ENCODE results near the gene AADACL3.

Gene AADACL3

DNA sequence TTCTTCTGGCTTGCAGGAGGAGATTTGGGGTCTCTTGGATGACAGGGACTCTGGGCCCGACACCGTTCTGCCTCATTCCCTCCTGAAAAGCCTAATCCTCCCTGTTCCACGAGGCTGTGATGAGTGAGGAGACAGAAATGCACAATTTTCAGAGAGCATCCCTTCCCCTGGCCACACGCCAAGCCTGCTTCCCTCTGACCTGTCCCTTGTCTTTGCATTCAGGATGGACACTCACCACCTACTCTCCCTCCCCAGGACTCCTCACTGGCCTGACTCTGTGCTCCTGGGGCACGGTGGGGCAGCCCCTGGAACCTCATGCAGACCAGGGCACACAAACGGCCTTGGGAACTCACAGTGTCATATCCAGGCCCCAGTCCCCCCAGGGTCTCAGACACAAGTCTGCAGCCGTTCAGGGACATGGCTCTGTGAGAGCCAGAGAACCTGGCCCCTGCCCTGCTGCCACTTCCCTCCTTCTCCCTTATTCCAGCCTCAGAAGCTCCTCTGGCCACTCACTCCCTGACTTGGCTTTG, 54.1 kb downstream of the AADACL3 start:
- Histone ChIP-seq H3K36me3 (ENCODE audit: insufficient read depth, low read length) (no peaks in the 10 kb centered on the region), H3K9ac (ENCODE audit: low read length) (no peak overlapping the region), H3K9me3 (ENCODE audit: low read length) (no peaks in the 10 kb centered on the region), H3K27me3 (ENCODE audit: control insufficient read depth in 1 of 2, insufficient read depth in 2 of 2, low read length in 2 of 2) (peaks cover 0 to 10% of the 10 kb centered on the region in 2 donors), H3K4me3 (ENCODE audit: low read depth in 1 of 2, low read length in 2 of 2) (no peak overlapping the region), H3K4me1 (ENCODE audit: insufficient read depth, low read length) (no peaks in the 10 kb centered on the region), H3K27ac (ENCODE audit: low read depth, low read length) (no peak overlapping the region)

DNA sequence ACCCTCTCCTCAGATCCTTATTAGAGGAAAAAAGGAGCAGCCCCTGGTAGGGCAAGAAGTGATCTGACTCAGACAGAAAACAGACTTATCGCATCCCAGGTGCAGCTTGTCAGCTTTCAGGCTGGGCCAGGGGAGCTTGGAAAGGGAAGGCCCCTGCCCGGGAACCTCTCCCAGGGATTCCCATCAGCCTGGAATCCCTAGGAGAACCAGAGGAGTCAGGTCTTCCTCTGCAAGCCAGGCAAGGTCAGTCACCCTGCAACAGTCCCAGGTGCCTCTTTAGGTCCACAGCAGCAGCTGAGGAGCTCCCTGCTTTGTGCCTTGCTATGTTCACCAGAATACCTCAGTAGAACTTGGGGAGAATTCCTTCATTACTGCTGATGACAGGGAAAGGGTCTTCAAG, 54.7 kb downstream of the AADACL3 start:
- Histone ChIP-seq H3K27ac (ENCODE audit: low read depth, low read length) (no peak overlapping the region), H3K27me3 (ENCODE audit: control insufficient read depth in 1 of 2, insufficient read depth in 2 of 2, low read length in 2 of 2) (peaks cover 0 to 12% of the 10 kb centered on the region in 2 donors), H3K9ac (ENCODE audit: low read length) (no peak overlapping the region), H3K9me3 (ENCODE audit: low read length) (no peaks in the 10 kb centered on the region), H3K4me3 (ENCODE audit: low read depth in 1 of 2, low read length in 2 of 2) (no peak overlapping the region), H3K36me3 (ENCODE audit: insufficient read depth, low read length) (no peaks in the 10 kb centered on the region), H3K4me1 (ENCODE audit: insufficient read depth, low read length) (no peaks in the 10 kb centered on the region)

- Histone ChIP-seq H3K27ac (ENCODE audit: low read depth, low read length) (no peak overlapping the region), H3K9ac (ENCODE audit: low read length) (no peak overlapping the region), H3K4me3 (ENCODE audit: low read depth in 1 of 2, low read length in 2 of 2) (no peak overlapping the region), H3K36me3 (ENCODE audit: insufficient read depth, low read length) (no peaks in the 10 kb centered on the region), H3K9me3 (ENCODE audit: low read length) (no peaks in the 10 kb centered on the region), H3K27me3 (ENCODE audit: control insufficient read depth in 1 of 2, insufficient read depth in 2 of 2, low read length in 2 of 2) (peaks cover 0 to 12% of the 10 kb centered on the region in 2 donors), H3K4me1 (ENCODE audit: insufficient read depth, low read length) (no peaks in the 10 kb centered on the region)
Observed at GRCh38 chr1:12771186-12771585, 55.3 kb downstream of the AADACL3 start.

DNA sequence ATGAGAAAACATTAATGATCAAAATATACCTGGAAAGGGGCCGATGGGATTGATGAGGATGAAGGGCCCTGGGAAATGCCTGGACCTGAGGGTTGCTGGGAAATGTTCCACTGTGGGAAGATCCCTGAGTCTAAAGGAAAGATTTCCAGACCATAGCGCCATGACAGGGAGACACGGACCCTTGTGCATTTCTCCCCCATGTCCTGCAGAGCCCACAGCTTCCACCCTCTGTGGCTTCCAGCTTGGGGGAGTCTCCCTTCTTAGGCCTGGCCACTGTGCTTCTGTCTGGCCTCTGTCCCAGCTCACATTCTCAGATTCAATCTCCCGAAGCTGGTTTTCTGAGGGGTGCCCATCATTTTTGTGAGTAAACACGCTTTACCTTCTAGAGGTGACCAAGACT, 56.6 kb downstream of the AADACL3 start:
- Histone ChIP-seq H3K27ac (ENCODE audit: low read depth, low read length) (no peak overlapping the region), H3K4me3 (ENCODE audit: low read depth in 1 of 2, low read length in 2 of 2) (no peak overlapping the region), H3K4me1 (ENCODE audit: insufficient read depth, low read length) (no peaks in the 10 kb centered on the region), H3K9ac (ENCODE audit: low read length) (no peak overlapping the region), H3K36me3 (ENCODE audit: insufficient read depth, low read length) (no peaks in the 10 kb centered on the region), H3K9me3 (ENCODE audit: low read length) (no peaks in the 10 kb centered on the region), H3K27me3 (ENCODE audit: control insufficient read depth in 1 of 2, insufficient read depth in 2 of 2, low read length in 2 of 2) (peaks cover 0 to 12% of the 10 kb centered on the region in 2 donors)

GRCh38 chr1:12773438-12773837, 57.5 kb downstream of the AADACL3 start, which contains the start of gene PRAMEF12:
TSS of gene PRAMEF12 (plus strand) at chr1:12773738. CDS start at chr1:12774868, 1,130 bp downstream.
- H3K9ac ChIP-seq (ENCODE audit: low read length), result no peak within 1 kb of the TSS
- H3K4me3 ChIP-seq (ENCODE audit: low read depth in 1 of 2, low read length in 2 of 2), result no peak within 1 kb of the TSS
- no peaks in the 10 kb centered on the region for H3K9me3 ChIP-seq (ENCODE audit: low read length)
- H3K4me1 ChIP-seq (ENCODE audit: insufficient read depth, low read length), result no peaks in the 10 kb centered on the region
- peaks cover 0 to 12% of the 10 kb centered on the region in 2 donors for H3K27me3 ChIP-seq (ENCODE audit: control insufficient read depth in 1 of 2, insufficient read depth in 2 of 2, low read length in 2 of 2)
- H3K36me3 ChIP-seq (ENCODE audit: insufficient read depth, low read length), result no peaks in the 10 kb centered on the region
- H3K27ac ChIP-seq (ENCODE audit: low read depth, low read length), result no peak within 1 kb of the TSS

DNA sequence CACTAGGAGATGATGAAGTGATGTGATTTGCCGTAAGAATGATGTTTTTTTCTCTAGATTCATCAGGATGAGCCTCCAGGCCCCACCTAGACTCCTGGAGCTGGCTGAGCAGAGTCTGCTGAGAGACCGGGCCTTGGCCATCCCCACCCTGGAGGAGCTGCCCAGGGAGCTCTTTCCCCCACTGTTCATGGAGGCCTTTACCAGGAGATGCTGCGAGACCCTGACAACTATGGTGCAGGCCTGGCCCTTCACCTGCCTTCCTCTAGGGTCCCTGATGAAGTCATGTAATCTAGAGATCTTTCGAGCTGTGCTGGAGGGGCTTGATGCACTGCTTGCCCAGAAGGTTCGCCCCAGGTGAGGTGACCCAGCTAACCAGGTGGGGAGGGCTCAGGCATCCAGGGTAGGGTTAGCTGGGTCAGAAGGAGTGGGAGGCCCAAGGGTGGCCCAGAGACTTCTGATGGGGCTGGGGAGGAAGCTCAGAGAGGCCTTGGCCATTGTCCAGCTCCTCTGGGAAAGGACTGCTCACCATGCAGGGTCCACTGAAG, 59.0 kb downstream of the AADACL3 start:
- H3K36me3 ChIP-seq (ENCODE audit: insufficient read depth, low read length), result no peaks in the 10 kb centered on the region
- H3K27me3 ChIP-seq (ENCODE audit: control insufficient read depth in 1 of 2, insufficient read depth in 2 of 2, low read length in 2 of 2), result peaks cover 0 to 10% of the 10 kb centered on the region in 2 donors
- H3K9me3 ChIP-seq (ENCODE audit: low read length), result no peaks in the 10 kb centered on the region
- H3K4me3 ChIP-seq (ENCODE audit: low read depth in 1 of 2, low read length in 2 of 2), result no peak overlapping the region
- no peak overlapping the region for H3K27ac ChIP-seq (ENCODE audit: low read depth, low read length)
- H3K9ac ChIP-seq (ENCODE audit: low read length), result no peak overlapping the region
- H3K4me1 ChIP-seq (ENCODE audit: insufficient read depth, low read length), result no peaks in the 10 kb centered on the region

DNA sequence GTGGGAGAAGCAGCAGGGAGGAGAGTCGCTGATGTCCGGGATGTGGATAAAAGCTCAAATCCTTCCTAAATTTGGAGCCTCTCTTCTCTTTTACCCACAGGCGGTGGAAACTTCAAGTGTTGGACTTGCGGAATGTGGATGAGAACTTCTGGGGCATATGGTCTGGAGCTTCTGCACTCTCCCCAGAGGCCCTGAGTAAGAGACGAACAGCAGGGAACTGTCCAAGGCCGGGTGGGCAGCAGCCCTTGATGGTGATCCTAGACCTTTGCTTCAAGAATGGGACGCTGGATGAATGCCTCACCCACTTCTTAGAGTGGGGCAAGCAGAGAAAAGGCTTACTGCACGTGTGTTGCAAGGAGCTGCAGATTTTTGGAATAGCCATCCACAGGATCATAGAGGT, 59.5 kb downstream of the AADACL3 start:
- no peak overlapping the region for H3K9ac ChIP-seq (ENCODE audit: low read length)
- peaks cover 0 to 4% of the 10 kb centered on the region in 2 donors for H3K27me3 ChIP-seq (ENCODE audit: control insufficient read depth in 1 of 2, insufficient read depth in 2 of 2, low read length in 2 of 2)
- no peaks in the 10 kb centered on the region for H3K36me3 ChIP-seq (ENCODE audit: insufficient read depth, low read length)
- no peaks in the 10 kb centered on the region for H3K4me1 ChIP-seq (ENCODE audit: insufficient read depth, low read length)
- no peak overlapping the region for H3K4me3 ChIP-seq (ENCODE audit: low read depth in 1 of 2, low read length in 2 of 2)
- H3K9me3 ChIP-seq (ENCODE audit: low read length), result no peaks in the 10 kb centered on the region
- no peak overlapping the region for H3K27ac ChIP-seq (ENCODE audit: low read depth, low read length)

- Histone ChIP-seq H3K4me3 (ENCODE audit: low read depth in 1 of 2, low read length in 2 of 2) (no peak overlapping the region), H3K9ac (ENCODE audit: low read length) (no peak overlapping the region), H3K27me3 (ENCODE audit: control insufficient read depth in 1 of 2, insufficient read depth in 2 of 2, low read length in 2 of 2) (peaks cover 0 to 4% of the 10 kb centered on the region in 2 donors), H3K9me3 (ENCODE audit: low read length) (no peaks in the 10 kb centered on the region), H3K27ac (ENCODE audit: low read depth, low read length) (no peak overlapping the region), H3K4me1 (ENCODE audit: insufficient read depth, low read length) (no peaks in the 10 kb centered on the region), H3K36me3 (ENCODE audit: insufficient read depth, low read length) (no peaks in the 10 kb centered on the region)
Observed at GRCh38 chr1:12776801-12777557, 61.1 kb downstream of the AADACL3 start.

Measured in muscle layer of colon (tissue), 2 donors.